Mammary epithelial cell (primary cell): Measurements from ENCODE around the gene MAD1L1.

Source experiments
- CTCF ChIP-seq, 2 donors: IDR thresholded peaks in 1 of 2; conservative IDR thresholded peaks in 1 of 2; 2 replicates each; pipeline ENCODE4 v1.5.1; 2011 to 2012; ENCODE audit warnings: inconsistent platforms in 2 of 2, low read length in 2 of 2, mild to moderate bottlenecking in 2 of 2, control low read depth in 1 of 2, low read depth in 1 of 2; ENCODE audit not compliant: insufficient read depth in 1 of 2; ENCODE audit errors: extremely low read depth in 1 of 2
- EZH2 ChIP-seq: IDR thresholded peaks from 2 replicates; pipeline ENCODE4 v1.6.1; 2012; ENCODE audit warnings: low read length, inconsistent platforms, borderline replicate concordance

GRCh38 chr7:2175091-2175490, 57.7 kb downstream of the MAD1L1 start:
- no peak for TF ChIP-seq CTCF (conservative IDR thresholded peaks at IDR 0.05 in 1 of 2, IDR thresholded peaks at IDR 0.05 in 1 of 2; ENCODE audit: extremely low read depth in 1 of 2, insufficient read depth in 1 of 2, low read depth in 1 of 2, low read length in 2 of 2)
- no peak for TF ChIP-seq EZH2
